Measurements from ENCODE around the gene TRIM37. TPM values are rescaled to one million over a fixed set of nuclear protein-coding genes. Genes with fewer than 3 reads are reported as not detected.
"Not testable (repeated sequence)": the region's sequence is repeated elsewhere in the genome, so short reads cannot be mapped to it uniquely, and the experiment has no call there.

The TRIM37 gene
- total RNA-seq, 1 donor from 2014 or later = 19.3 TPM

GRCh38 chr17:59094861-59095530 is 11.7 kb downstream of the TRIM37 start:
- no peak for ATAC-seq
- intact Hi-C loops (cut with DNase I) = no loop called here

GRCh38 chr17:59093702-59094231 is 12.9 kb downstream of the TRIM37 start:
- DNase-seq (peak; percentile 52), ATAC-seq (peak; percentile 84 to 91)
- Histone ChIP-seq H3K4me3 (no peak overlapping the region), H3K36me3 (peaks cover 12% of the 10 kb centered on the region), H3K4me1 (peaks cover 10% of the 10 kb centered on the region), H3K27ac (peak overlapping the region; percentile 48), H3K9me3 (no peaks in the 10 kb centered on the region), H3K27me3 (ENCODE audit: low read depth) (no peaks in the 10 kb centered on the region)
- no peak for TF ChIP-seq CTCF (IDR thresholded peaks at IDR 0.05)
- intact Hi-C loops (cut with DNase I) = no loop called here

More at GRCh38 chr17:59094861-59095530, 11.7 kb downstream of the TRIM37 start:
- no peak for DNase-seq
- H3K27me3 ChIP-seq (ENCODE audit: low read depth) = no peaks in the 10 kb centered on the region
- H3K36me3 ChIP-seq = peaks cover 8% of the 10 kb centered on the region
- peaks cover 10% of the 10 kb centered on the region for H3K4me1 ChIP-seq
- TF ChIP-seq CTCF (IDR thresholded peaks at IDR 0.05) = no peak
- H3K27ac ChIP-seq = no peak overlapping the region
- H3K9me3 ChIP-seq = no peaks in the 10 kb centered on the region
- H3K4me3 ChIP-seq = no peak overlapping the region

DNA sequence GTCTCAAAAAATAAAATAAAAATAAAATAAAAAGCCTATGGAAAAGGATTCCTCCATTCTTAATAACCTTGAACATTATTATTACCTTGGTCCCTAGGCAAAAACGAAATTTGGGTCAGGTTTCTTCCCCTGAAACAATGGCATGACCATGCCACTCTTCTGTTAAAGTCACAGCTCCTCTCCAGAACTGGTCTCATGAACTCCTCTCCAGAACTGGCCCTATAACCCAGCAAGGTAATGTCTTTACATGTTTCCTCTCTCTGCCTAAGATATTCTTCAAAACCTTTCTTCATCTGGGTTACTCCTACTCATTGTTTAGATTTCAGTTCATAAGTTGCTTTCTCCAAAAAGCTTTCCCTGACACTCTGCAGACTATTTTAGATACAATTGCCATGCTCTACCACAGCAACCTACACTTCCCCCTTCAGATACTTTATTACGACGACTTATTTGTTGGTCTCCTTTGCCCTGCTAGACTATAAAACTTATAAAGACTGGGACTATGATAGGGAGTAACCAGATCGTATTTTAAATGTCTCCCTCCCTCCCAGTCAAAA is 13.5 kb downstream of the TRIM37 start:
- Histone ChIP-seq H3K27me3 (ENCODE audit: low read depth) (no peaks in the 10 kb centered on the region), H3K4me1 (peaks cover 10% of the 10 kb centered on the region), H3K9me3 (no peaks in the 10 kb centered on the region), H3K36me3 (peaks cover 18% of the 10 kb centered on the region), H3K4me3 (no peak overlapping the region), H3K27ac (peak overlapping the region; percentile 48)
- TF ChIP-seq CTCF (IDR thresholded peaks at IDR 0.05) = no peak
- ATAC-seq (peak in 1 of 2 donors; percentile 31), DNase-seq (no peak)
- intact Hi-C loops (cut with DNase I) = no loop called here

GRCh38 chr17:59090593-59090992 is 16.1 kb downstream of the TRIM37 start:
- H3K27ac ChIP-seq; H3K9me3 ChIP-seq; H3K4me3 ChIP-seq; DNase-seq; H3K4me1 ChIP-seq; intact Hi-C loops (cut with DNase I); ATAC-seq; H3K27me3 ChIP-seq (ENCODE audit: low read depth): not testable (repeated sequence)
- peaks cover 34% of the 10 kb centered on the region for H3K36me3 ChIP-seq

GRCh38 chr17:59084154-59084553 is 22.5 kb downstream of the TRIM37 start:
- TF ChIP-seq CTCF (IDR thresholded peaks at IDR 0.05) = no peak
- Histone ChIP-seq H3K4me1 (no peaks in the 10 kb centered on the region), H3K9me3 (no peaks in the 10 kb centered on the region), H3K36me3 (peaks cover 42% of the 10 kb centered on the region), H3K27me3 (ENCODE audit: low read depth) (no peaks in the 10 kb centered on the region), H3K4me3 (no peak overlapping the region), H3K27ac (no peak overlapping the region)
- ATAC-seq (no peak), DNase-seq (no peak)
- intact Hi-C loops (cut with DNase I) = no loop called here

DNA sequence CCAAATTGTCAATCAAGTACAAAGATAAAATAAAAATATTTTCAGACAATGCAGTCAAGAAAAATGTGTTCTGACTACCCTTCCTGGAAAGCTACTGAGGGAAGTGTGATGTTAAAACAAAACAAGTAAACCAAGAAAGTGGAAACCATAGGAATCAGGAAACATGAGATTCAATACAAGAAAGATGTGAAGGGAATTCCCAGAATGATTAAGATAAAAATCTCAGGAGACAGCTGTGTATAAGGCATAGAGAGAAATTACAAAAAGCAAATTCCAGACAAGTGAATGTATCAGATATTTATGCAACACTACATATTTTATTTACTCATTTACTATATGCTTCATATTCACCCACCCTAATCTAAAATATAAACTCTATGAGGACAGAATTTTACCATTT is 32.2 kb downstream of the TRIM37 start:
- Histone ChIP-seq H3K36me3 (peaks cover 80% of the 10 kb centered on the region), H3K4me1 (no peaks in the 10 kb centered on the region), H3K4me3 (no peak overlapping the region), H3K9me3 (no peaks in the 10 kb centered on the region), H3K27ac (no peak overlapping the region), H3K27me3 (ENCODE audit: low read depth) (no peaks in the 10 kb centered on the region)
- intact Hi-C loops (cut with DNase I) = no loop called here
- no peak for DNase-seq
- no peak for ATAC-seq
- TF ChIP-seq CTCF (IDR thresholded peaks at IDR 0.05) = no peak

All from lower lobe of right lung (tissue), 2 donors.